Neuronal stem cell (in vitro differentiated cells): ENCODE results near the gene FKTN.
A peak's percentile ranks its signal among the peaks of the same experiment; 100 is the strongest.
"Not testable (repeated sequence)": the region's sequence is repeated elsewhere in the genome, so short reads cannot be mapped to it uniquely, and the experiment has no call there.

Experiments
- DNase-seq: peaks from one replicate; pipeline ENCODE4 v3.0.0-alpha.2; 2013; ENCODE audit warnings: low spot score
- H2AFZ ChIP-seq: one replicate; pipeline ENCODE4 v1.6.1; 2013; ENCODE audit warnings: mild to moderate bottlenecking, low read length, inconsistent platforms
- H2AK5ac ChIP-seq: 2 replicates; pipeline ENCODE4 v1.6.1; 2013; ENCODE audit warnings: low read depth, mild to moderate bottlenecking, inconsistent platforms, low read length, moderate library complexity, mixed read lengths
- H2BK120ac ChIP-seq: 2 replicates; pipeline ENCODE4 v1.6.1; 2013; ENCODE audit warnings: low read depth, mild to moderate bottlenecking, inconsistent platforms, low read length, moderate library complexity, mixed read lengths
- H2BK12ac ChIP-seq: one replicate; pipeline ENCODE4 v1.6.1; 2013; ENCODE audit warnings: low read length, inconsistent platforms
- H2BK15ac ChIP-seq: 2 replicates; pipeline ENCODE4 v1.6.1; 2013; ENCODE audit warnings: mild to moderate bottlenecking, low read length, inconsistent platforms, mixed read lengths
- H2BK5ac ChIP-seq: one replicate; pipeline ENCODE4 v1.6.1; 2013; ENCODE audit warnings: inconsistent platforms, mild to moderate bottlenecking, low read length, moderate library complexity
- H3K14ac ChIP-seq: one replicate; pipeline ENCODE4 v1.6.1; 2013; ENCODE audit warnings: low read length, inconsistent platforms
- H3K18ac ChIP-seq: 2 replicates; pipeline ENCODE4 v1.6.1; 2013; ENCODE audit warnings: low read length, inconsistent platforms
- H3K23ac ChIP-seq: 2 replicates; pipeline ENCODE4 v1.6.1; 2013; ENCODE audit warnings: low read depth, mild to moderate bottlenecking, mixed read lengths, low read length, inconsistent platforms; ENCODE audit not compliant: poor library complexity
- H3K27ac ChIP-seq: replicated peaks from 3 replicates; pipeline ENCODE4 v1.5.1; 2013; ENCODE audit warnings: low read length, inconsistent platforms
- H3K27me3 ChIP-seq, 3 experiments: 2 replicates each; pipeline ENCODE4 v1.6.1; 2013; ENCODE audit warnings: low read length in 3 of 3, mild to moderate bottlenecking in 2 of 3, inconsistent platforms in 1 of 3, low read depth in 1 of 3, mixed read lengths in 1 of 3, moderate library complexity in 1 of 3; ENCODE audit not compliant: control insufficient read depth in 3 of 3, insufficient read depth in 3 of 3
- H3K36me3 ChIP-seq, 2 donors: replicated peaks in 1 of 2; 2 replicates each; pipeline ENCODE4 v1.6.1; 2013; ENCODE audit warnings: low read length in 2 of 2; ENCODE audit not compliant: control insufficient read depth in 2 of 2, insufficient read depth in 2 of 2
- H3K4ac ChIP-seq: 2 replicates; pipeline ENCODE4 v1.6.1; 2013; ENCODE audit warnings: inconsistent platforms, mild to moderate bottlenecking, low read length, moderate library complexity
- H3K4me1 ChIP-seq, 2 donors: 1 replicate in 1 of 2; 2 replicates in 1 of 2; pipeline ENCODE4 v1.6.1; 2013; ENCODE audit warnings: low read length in 2 of 2, low read depth in 1 of 2; ENCODE audit not compliant: control insufficient read depth in 2 of 2, insufficient read depth in 1 of 2
- H3K4me2 ChIP-seq: one replicate; pipeline ENCODE4 v1.6.1; 2013; ENCODE audit warnings: mild to moderate bottlenecking, low read length, inconsistent platforms; ENCODE audit not compliant: insufficient read depth, poor library complexity, severe bottlenecking
- H3K4me3 ChIP-seq, 2 donors: 2 replicates each; pipeline ENCODE4 v1.5.1; 2013; ENCODE audit warnings: low read length in 2 of 2, mild to moderate bottlenecking in 2 of 2, inconsistent platforms in 1 of 2, moderate library complexity in 1 of 2
- H3K79me1 ChIP-seq: one replicate; pipeline ENCODE4 v1.6.1; 2013; ENCODE audit warnings: low read depth, mild to moderate bottlenecking, inconsistent platforms, low read length, moderate library complexity
- H3K9ac ChIP-seq: one replicate; pipeline ENCODE4 v1.6.1; 2013; ENCODE audit warnings: mild to moderate bottlenecking, low read depth, low read length, inconsistent platforms; ENCODE audit not compliant: poor library complexity
- H3K9me3 ChIP-seq, 2 donors: replicated peaks in 1 of 2; 2 replicates each; pipeline versions ENCODE3 to v1.6.1; 2013; ENCODE audit warnings: low read length in 2 of 2, mild to moderate bottlenecking in 2 of 2, inconsistent platforms in 1 of 2, low read depth in 1 of 2, mixed read lengths in 1 of 2, moderate library complexity in 1 of 2; ENCODE audit not compliant: control insufficient read depth in 2 of 2, insufficient read depth in 1 of 2
- H4K8ac ChIP-seq: one replicate; pipeline ENCODE4 v1.6.1; 2013; ENCODE audit warnings: low read depth, mild to moderate bottlenecking, inconsistent platforms, low read length, moderate library complexity
- H4K91ac ChIP-seq: one replicate; pipeline ENCODE4 v1.6.1; 2013; ENCODE audit warnings: low read length, low read depth, mild to moderate bottlenecking, inconsistent platforms; ENCODE audit not compliant: poor library complexity
- WGBS, 2 donors: extraction: QIAGEN DNeasy Blood & Tissue Kit; methylation state at CpG; one replicate each; pipeline ENCODE4 v1.1.7; 2013; ENCODE audit warnings: missing lambda C conversion rate in 2 of 2, mixed read lengths in 1 of 2; ENCODE audit not compliant: insufficient read length in 2 of 2, insufficient replicate concordance in 1 of 2; ENCODE audit errors: extremely low coverage in 2 of 2; 5-methylcytosine and 5-hydroxymethylcytosine counted together

The FKTN gene

DNA sequence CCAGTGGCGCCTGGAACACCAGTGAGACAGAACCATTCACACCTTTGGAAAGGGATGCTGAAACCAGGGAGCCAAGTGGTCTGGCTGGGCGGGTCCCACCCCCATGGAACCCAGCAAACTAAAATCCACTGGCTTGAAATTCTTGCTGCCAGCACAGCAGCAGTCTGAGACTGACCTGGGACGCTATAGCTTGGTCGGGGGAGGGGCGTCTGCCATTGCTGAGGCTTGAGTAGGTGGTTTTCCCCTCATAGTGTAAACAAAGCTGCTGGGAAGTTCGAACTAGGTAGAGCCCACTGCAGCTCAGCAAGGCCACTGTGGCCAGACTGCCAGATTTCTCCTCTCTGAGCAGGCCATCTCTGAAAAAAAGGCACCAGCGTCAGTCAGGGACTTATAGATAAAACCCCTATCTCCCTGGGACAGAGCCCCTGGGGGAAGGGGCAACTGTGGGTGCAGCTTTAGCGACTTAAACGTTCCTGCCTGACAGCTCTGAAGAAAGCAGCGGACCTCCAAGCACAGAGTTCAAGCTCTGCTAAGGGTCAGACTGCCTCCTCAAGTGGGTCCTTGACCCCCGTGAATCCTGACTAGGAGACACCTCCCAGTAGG, 42.0 kb upstream of the FKTN start:
- H3K36me3 ChIP-seq = peaks cover 22 to 60% of the 10 kb centered on the region in 2 donors

DNA sequence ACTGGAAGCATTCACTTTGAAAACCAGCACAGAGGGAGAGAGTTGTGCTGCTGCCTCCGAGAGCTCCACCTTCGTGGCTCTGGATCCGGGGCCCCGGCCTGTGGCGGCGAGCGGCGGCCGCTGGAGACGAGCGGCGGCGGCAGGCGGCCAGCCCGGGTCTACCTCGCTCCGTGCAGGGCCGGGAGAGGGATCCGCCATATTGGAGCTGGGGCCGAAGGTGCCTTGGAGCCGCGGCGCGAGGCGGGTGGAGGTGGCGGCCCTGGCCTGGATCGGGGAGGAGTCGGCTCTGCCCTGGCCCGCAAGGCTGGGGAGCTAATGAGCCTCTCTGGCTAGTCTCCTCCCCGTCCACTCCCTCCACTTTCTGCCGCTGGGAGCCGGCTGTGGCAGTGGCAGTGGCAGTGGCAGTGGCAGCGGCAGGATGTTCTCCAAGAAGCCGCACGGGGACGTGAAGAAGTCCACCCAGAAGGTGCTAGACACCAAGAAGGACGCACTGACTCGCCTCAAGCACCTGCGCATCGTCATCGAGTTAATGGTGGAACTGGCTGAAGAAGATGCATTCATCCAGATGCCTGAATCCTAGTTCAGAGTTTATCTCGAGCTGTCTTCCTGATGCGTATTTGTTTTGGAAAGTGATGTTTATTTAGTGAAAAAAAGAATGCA, 38.1 kb upstream of the FKTN start:
- not testable (repeated sequence) for H3K79me1 ChIP-seq, H3K4me1 ChIP-seq, H2BK5ac ChIP-seq, H3K18ac ChIP-seq, H2BK15ac ChIP-seq, H3K4me2 ChIP-seq, H2AFZ ChIP-seq, H3K9me3 ChIP-seq, H2AK5ac ChIP-seq, H3K14ac ChIP-seq, H3K27me3 ChIP-seq, H2BK12ac ChIP-seq, H4K91ac ChIP-seq, H2BK120ac ChIP-seq, H4K8ac ChIP-seq, H3K4ac ChIP-seq, H3K23ac ChIP-seq, H3K27ac ChIP-seq
- Histone ChIP-seq H3K36me3 (peaks cover 17 to 28% of the 10 kb centered on the region in 2 donors), H3K4me3 (peak overlapping the region; percentile 34 to 73), H3K9ac (peak overlapping the region; percentile 70)
- peak; percentile 8 for DNase-seq
- WGBS, 2 donors = no CpG with 5 or more reads among the region's 43 CpGs

More for the DNA sequence above, 42.0 kb upstream of the FKTN start:
- H3K14ac ChIP-seq = no peak overlapping the region
- no peak overlapping the region for H3K4me3 ChIP-seq
- no peak overlapping the region for H3K4ac ChIP-seq
- no peak overlapping the region for H2BK120ac ChIP-seq
- H3K4me1 ChIP-seq = no peaks in the 10 kb centered on the region
- H3K9ac ChIP-seq = no peak overlapping the region
- H2BK15ac ChIP-seq = no peak overlapping the region
- peaks cover 6 to 9% of the 10 kb centered on the region in 2 donors for H3K9me3 ChIP-seq
- H2AK5ac ChIP-seq = no peak overlapping the region
- H3K27me3 ChIP-seq = no peaks in the 10 kb centered on the region
- H3K23ac ChIP-seq = no peak overlapping the region
- no peak overlapping the region for H3K18ac ChIP-seq
- H3K4me2 ChIP-seq = no peak overlapping the region
- no peak overlapping the region for H2BK12ac ChIP-seq
- no peaks in the 10 kb centered on the region for H3K79me1 ChIP-seq
- H2BK5ac ChIP-seq = no peak overlapping the region
- H2AFZ ChIP-seq = no peak overlapping the region
- no peak overlapping the region for H4K91ac ChIP-seq
- WGBS, 2 donors = no CpG with 5 or more reads among the region's 11 CpGs
- DNase-seq = no peak
- H3K27ac ChIP-seq = no peak overlapping the region
- no peak overlapping the region for H4K8ac ChIP-seq

DNA sequence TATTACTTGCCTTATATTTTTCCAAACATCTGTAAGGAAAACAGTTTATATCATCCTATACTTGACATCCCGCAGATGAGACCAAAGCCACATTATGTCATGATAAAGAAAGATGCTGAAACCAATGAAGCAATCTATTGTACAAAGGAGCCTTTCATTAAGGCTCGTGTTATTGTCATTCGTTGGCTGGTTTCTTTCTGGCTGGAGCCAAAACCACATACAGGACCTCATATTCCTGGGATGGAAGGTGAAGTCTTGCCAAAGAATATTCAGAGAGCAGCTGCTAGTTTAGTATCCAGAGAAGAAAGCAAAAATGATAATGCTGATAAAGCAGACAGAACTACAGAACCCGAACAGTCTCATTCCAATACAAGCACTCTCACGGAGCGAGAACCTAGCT, 36.9 kb upstream of the FKTN start:
- H3K27ac ChIP-seq, H4K91ac ChIP-seq, H3K4ac ChIP-seq, H3K79me1 ChIP-seq, H3K9me3 ChIP-seq, H3K4me2 ChIP-seq, H3K23ac ChIP-seq, H2BK15ac ChIP-seq, H3K4me3 ChIP-seq, H2BK12ac ChIP-seq, H3K4me1 ChIP-seq, H3K27me3 ChIP-seq, H3K18ac ChIP-seq, H2BK120ac ChIP-seq, H2AFZ ChIP-seq, H3K14ac ChIP-seq, H4K8ac ChIP-seq, H2BK5ac ChIP-seq, DNase-seq, H2AK5ac ChIP-seq, H3K9ac ChIP-seq: not testable (repeated sequence)
- H3K36me3 ChIP-seq = peaks cover 7 to 22% of the 10 kb centered on the region in 2 donors
- WGBS, 2 donors = no CpG with 5 or more reads among the region's 6 CpGs

DNA sequence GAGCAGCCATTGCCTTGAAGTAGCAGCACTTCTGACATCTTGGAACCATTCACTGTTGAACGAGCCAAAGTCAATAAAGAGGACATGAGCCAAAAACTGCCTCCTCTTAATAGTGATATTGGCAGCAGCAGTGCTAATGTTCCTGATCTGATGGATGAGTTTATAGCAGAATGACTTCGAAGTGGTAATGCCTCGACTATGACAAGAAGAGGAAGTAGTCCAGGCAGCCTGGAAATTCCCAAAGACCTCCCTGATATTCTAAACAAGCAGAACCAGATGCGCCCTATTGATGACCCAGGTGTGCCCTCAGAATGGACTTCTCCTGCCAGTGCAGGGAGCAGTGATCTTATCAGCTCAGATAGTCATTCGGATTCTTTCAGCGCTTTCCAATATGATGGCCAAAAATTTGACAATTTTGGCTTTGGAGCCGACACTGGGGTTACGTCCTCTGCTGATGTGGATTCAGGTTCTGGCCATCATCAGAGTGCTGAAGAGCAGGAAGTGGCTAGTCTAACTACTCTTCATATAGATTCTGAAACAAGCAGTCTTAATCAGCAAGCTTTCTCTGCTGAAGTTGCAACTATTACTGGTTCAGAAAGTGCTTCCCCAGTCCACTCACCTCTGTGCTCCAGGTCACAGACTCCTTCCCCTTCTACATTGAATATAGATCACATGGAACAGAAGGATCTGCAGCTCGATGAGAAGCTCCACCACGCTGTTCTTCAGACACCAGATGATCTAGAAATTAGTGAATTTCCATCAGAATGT, 35.1 kb upstream of the FKTN start:
- H3K14ac ChIP-seq, H3K9ac ChIP-seq, H3K9me3 ChIP-seq, H4K91ac ChIP-seq, H4K8ac ChIP-seq, H3K23ac ChIP-seq, H3K4me3 ChIP-seq, H3K4me2 ChIP-seq, H3K27me3 ChIP-seq, H3K27ac ChIP-seq, H2AK5ac ChIP-seq, DNase-seq, H2BK120ac ChIP-seq, H3K79me1 ChIP-seq, H2BK15ac ChIP-seq, H2AFZ ChIP-seq, H3K18ac ChIP-seq, H3K4me1 ChIP-seq, H2BK12ac ChIP-seq, H3K4ac ChIP-seq, H2BK5ac ChIP-seq: not testable (repeated sequence)
- H3K36me3 ChIP-seq = peaks cover 0 to 14% of the 10 kb centered on the region in 2 donors
- no CpG with 5 or more reads among the region's 10 CpGs for WGBS, 2 donors
